GM12878 (cell line): ENCODE measurements around the gene GOLGA6A. TPM values are rescaled to one million over a fixed set of nuclear protein-coding genes. Genes with fewer than 3 reads are reported as not detected.
"Not testable (repeated sequence)": the region's sequence is repeated elsewhere in the genome, so short reads cannot be mapped to it uniquely, and the experiment has no call there.

ENCODE experiments used
- ATAC-seq: fragments of 200-7000 bp; cut with Tn5 transposase; 3 replicates; pipeline ENCODE4 v1.9.1; 2020; ENCODE audit warnings: mild to moderate bottlenecking, moderate library complexity
- BruUV-seq: library from RNA; stranded (reverse); fragments of 400-500 nt; replicated peaks from 2 replicates; lab custom pipeline; 2021; lab: Mats Ljungman, UMichigan
- CTCF ChIA-PET: fragments of 300-600 bp; sonication (Branson Sonifier 250); formaldehyde crosslinking; extraction: SDS; loops from one replicate; lab custom pipeline; 2021; ENCODE audit warnings: inconsistent platforms; lab: Yijun Ruan, JAX
- POLR2A ChIA-PET: fragments of 350-600 bp; formaldehyde crosslinking; extraction: SDS; loops from one replicate; lab custom pipeline; 2021; ENCODE audit warnings: inconsistent platforms; lab: Charles Lee
- RAD21 ChIA-PET: fragments of 300-600 bp; sonication (Branson Sonifier 250); formaldehyde crosslinking; loops from one replicate; lab custom pipeline; 2023; ENCODE audit warnings: antibody characterized with exemption; ENCODE audit not compliant: unreplicated experiment; lab: Charles Lee
- SMC1A ChIA-PET: fragments of 300-600 bp; sonication (Branson Sonifier 250); formaldehyde crosslinking; loops from one replicate; lab custom pipeline; 2023; ENCODE audit not compliant: unreplicated experiment, uncharacterized antibody; lab: Charles Lee
- DNase-seq: peaks from one replicate; pipeline ENCODE4 v3.0.0-alpha.2; 2011; ENCODE audit warnings: low read depth, low spot score
- FAIRE-seq: peaks from 3 replicates; lab custom pipeline; 2011; peaks lifted over from hg19 to GRCh38; lab: Jason Lieb, UNC
- H2AFZ ChIP-seq: 2 replicates; pipeline ENCODE4 v1.6.0; 2011; ENCODE audit warnings: low read depth, low read length, control low read depth; ENCODE audit not compliant: control insufficient read depth
- H3K27ac ChIP-seq: 2 replicates; pipeline ENCODE4 v1.5.1; 2011; ENCODE audit warnings: control low read depth; ENCODE audit not compliant: control insufficient read depth, insufficient read depth
- H3K27me3 ChIP-seq, 2 experiments: replicated peaks in 1 of 2; 2 replicates each; pipeline versions ENCODE4 v1.6.0 to v1.6.1; 2011; ENCODE audit warnings: low read length in 1 of 2; ENCODE audit not compliant: control insufficient read depth in 2 of 2, insufficient read depth in 2 of 2
- H3K36me3 ChIP-seq, 2 experiments: 2 replicates each; pipeline ENCODE4 v1.5.1; 2011; ENCODE audit warnings: low read length in 1 of 2; ENCODE audit not compliant: control insufficient read depth in 2 of 2, insufficient read depth in 2 of 2
- H3K4me1 ChIP-seq: 2 replicates; pipeline ENCODE4 v1.6.1; 2011; ENCODE audit warnings: mild to moderate bottlenecking, low read length, moderate library complexity, mixed read lengths; ENCODE audit not compliant: control insufficient read depth, insufficient read depth
- H3K4me2 ChIP-seq: 2 replicates; pipeline ENCODE4 v1.6.0; 2011; ENCODE audit warnings: control low read depth; ENCODE audit not compliant: control insufficient read depth, insufficient read depth
- H3K4me3 ChIP-seq: fragments of 200-600 bp; sonication (generic); 2 replicates; pipeline ENCODE4 v1.5.1; 2016
- H3K79me2 ChIP-seq: 2 replicates; pipeline ENCODE4 v1.6.0; 2011; ENCODE audit warnings: low read length; ENCODE audit not compliant: control insufficient read depth, insufficient read depth
- H3K9ac ChIP-seq: 2 replicates; pipeline ENCODE4 v1.8.0; 2011; ENCODE audit warnings: low read length, control low read depth, mixed read lengths; ENCODE audit not compliant: control insufficient read depth, insufficient read depth
- H3K9me3 ChIP-seq: replicated peaks from 3 replicates; pipeline ENCODE4 v1.5.1; 2011; ENCODE audit warnings: mild to moderate bottlenecking, low read length; ENCODE audit not compliant: control insufficient read depth, insufficient read depth
- H4K20me1 ChIP-seq: 2 replicates; pipeline ENCODE4 v1.6.0; 2011; ENCODE audit not compliant: control insufficient read depth, insufficient read depth
- CBX5 ChIP-seq: sonication (generic); IDR thresholded peaks from 2 replicates; pipeline ENCODE4 v1.6.1; 2016; ENCODE audit warnings: low read depth, moderate library complexity, mild to moderate bottlenecking, inconsistent platforms
- CHD1 ChIP-seq: IDR thresholded peaks from 2 replicates; pipeline ENCODE4 v1.6.1; 2012; ENCODE audit warnings: low read depth, low read length, improper control_type of control experiment
- EED ChIP-seq: sonication (generic); IDR thresholded peaks from 2 replicates; pipeline ENCODE4 v1.6.1; 2016; ENCODE audit warnings: antibody characterized with exemption, low read depth
- EP300 ChIP-seq, 2 experiments: fragments of 150-350 bp in 1 of 2; IDR thresholded peaks; 2 replicates each; pipeline ENCODE4 v1.6.1; 2011 to 2012; ENCODE audit warnings: low read depth in 2 of 2, low read length in 2 of 2, borderline replicate concordance in 1 of 2, improper control_type of control experiment in 1 of 2, inconsistent platforms in 1 of 2; ENCODE audit not compliant: control insufficient read depth in 1 of 2
- FOXK2 ChIP-seq: fragments of 450-650 bp; IDR thresholded peaks from 2 replicates; pipeline ENCODE4 v1.6.1; 2017; ENCODE audit warnings: mild to moderate bottlenecking, moderate library complexity
- KAT2A ChIP-seq: conservative IDR thresholded peaks from 2 replicates; pipeline ENCODE4 v1.6.1; 2011; ENCODE audit warnings: low read depth, low read length; ENCODE audit not compliant: control insufficient read depth
- MLLT1 ChIP-seq: fragments of 450-650 bp; IDR thresholded peaks from 2 replicates; pipeline ENCODE4 v1.6.1; 2016; ENCODE audit warnings: mild to moderate bottlenecking
- MTA3 ChIP-seq: IDR thresholded peaks from 2 replicates; pipeline ENCODE4 v1.6.1; 2012; ENCODE audit warnings: low read length, inconsistent platforms, borderline replicate concordance
- NFYA ChIP-seq: IDR thresholded peaks from 2 replicates; pipeline ENCODE4 v1.6.1; 2011; ENCODE audit warnings: low read depth, mild to moderate bottlenecking, low read length, improper control_type of control experiment, borderline replicate concordance
- PAX5 ChIP-seq: IDR thresholded peaks from 2 replicates; pipeline ENCODE4 v1.6.1; 2011; ENCODE audit warnings: low read depth, low read length, borderline replicate concordance
- POLR2A ChIP-seq: IDR thresholded peaks from 2 replicates; pipeline ENCODE4 v1.6.1; 2011; ENCODE audit warnings: low read depth, mild to moderate bottlenecking, low read length
- RB1 ChIP-seq: fragments of 450-650 bp; formaldehyde crosslinking; IDR thresholded peaks from 2 replicates; pipeline ENCODE4 v1.6.1; 2017; ENCODE audit warnings: mild to moderate bottlenecking, borderline replicate concordance
- TCF3 ChIP-seq: IDR thresholded peaks from 2 replicates; pipeline ENCODE4 v1.6.1; 2012; ENCODE audit warnings: low read depth, mild to moderate bottlenecking, low read length, borderline replicate concordance; ENCODE audit not compliant: insufficient read depth
- TCF7 ChIP-seq: IDR thresholded peaks from 2 replicates; pipeline ENCODE4 v1.6.1; 2014; ENCODE audit warnings: antibody characterized with exemption, borderline replicate concordance
- YY1 ChIP-seq: IDR thresholded peaks from 2 replicates; pipeline ENCODE4 v1.6.1; 2011; ENCODE audit warnings: low read depth, mild to moderate bottlenecking, low read length
- WGBS: methylation state at CpG from one replicate; pipeline ENCODE4 v1.1.6; 2016; ENCODE audit warnings: low lambda C conversion rate; ENCODE audit not compliant: insufficient replicate concordance, insufficient coverage; ENCODE audit errors: missing lambda C conversion rate; 5-methylcytosine and 5-hydroxymethylcytosine counted together
- in situ Hi-C: fragments of 300-500 bp; cut with MboI; formaldehyde crosslinking; loops from 9 replicates; pipeline ENCODE4 v1.14.3; 2018; ENCODE audit warnings: mixed read lengths
- intact Hi-C: fragments of 100-400 bp; cut with micrococcal nuclease; formaldehyde crosslinking; loops from one replicate; pipeline ENCODE4 v1.14.2; 2022; ENCODE audit not compliant: unreplicated experiment
- polyA plus RNA-seq, 11 experiments: library from polyadenylated mRNA; depleted of rRNA in 4 of 11; unstranded in 6 of 11; stranded (reverse) in 5 of 11; fragments of >200 nt; fragmentation: Nextera tagmentation in 4 of 11; fragmentation: Illumina TruSeq in 1 of 11; extraction: Ambion mirVana in 4 of 11; extraction: Trizol in 1 of 11; gene quantifications; 1 replicate in 1 of 11; 2 replicates in 10 of 11; pipeline versions ENCODE4 v1.2.1 to v1.2.3, GENCODE V29; 2011 to 2016; ENCODE audit warnings: inconsistent platforms in 2 of 11, missing spikeins in 2 of 11, low read depth in 1 of 11
- total RNA-seq, 4 experiments: library from RNA; depleted of rRNA in 3 of 4; stranded (reverse); fragments of >200 nt in 3 of 4; fragmentation: Illumina TruSeq in 1 of 4; extraction: Trizol in 1 of 4; gene quantifications; 2 replicates each; pipeline versions ENCODE4 v1.2.1 to v1.2.3, GENCODE V29; 2013 to 2021
- TF ChIP-seq, protein P1 (sequence below): IDR thresholded peaks from 2 replicates; pipeline ENCODE4 v1.6.1; 2011; ENCODE audit warnings: mild to moderate bottlenecking, low read depth, low read length, moderate library complexity; ENCODE audit not compliant: insufficient replicate concordance

The GOLGA6A gene
- total and polyA plus RNA-seq, 10 of the 15 experiments (the other 5 are each of a cell fraction or from before 2014, with no cell fraction given): not detected

GRCh38 chr15:74063425-74064146 lies 18.8 kb downstream of the GOLGA6A start:
- H3K4me1 ChIP-seq, H4K20me1 ChIP-seq, H3K27me3 ChIP-seq, FAIRE-seq, CTCF ChIA-PET, RAD21 ChIA-PET, intact Hi-C loops, H3K27ac ChIP-seq, H3K4me3 ChIP-seq, H3K9me3 ChIP-seq, H2AFZ ChIP-seq, DNase-seq, H3K9ac ChIP-seq, H3K36me3 ChIP-seq, H3K4me2 ChIP-seq, BruUV-seq, ATAC-seq, H3K79me2 ChIP-seq, SMC1A ChIA-PET, POLR2A ChIA-PET: not testable (repeated sequence)
- in situ Hi-C loops: loop anchor here (10.0 kb wide), 1 partner anchor 1241 kb away; no protein-coding TSS in a partner anchor
- 31% methylated on average over 6 of the region's 17 CpGs for WGBS

- ATAC-seq (no peak), FAIRE-seq (no peak), DNase-seq (no peak)
- no peak overlapping the region for H3K4me2 ChIP-seq
- no peaks in the 10 kb centered on the region for H3K36me3 ChIP-seq
- H3K27ac ChIP-seq: no peak overlapping the region
- no peaks in the 10 kb centered on the region for H4K20me1 ChIP-seq
- ChIA-PET CTCF (no interaction called here), POLR2A (no interaction called here), RAD21 (no interaction called here), SMC1A (no interaction called here)
- H3K27me3 ChIP-seq: no peaks in the 10 kb centered on the region; a peak in 3 of 4 replicates
- in situ Hi-C loops (loop anchor here (10.0 kb wide), 1 partner anchor 1242 kb away; no protein-coding TSS in a partner anchor), intact Hi-C loops (no loop called here)
- H3K79me2 ChIP-seq: no peaks in the 10 kb centered on the region
- no peaks in the 10 kb centered on the region for H3K4me1 ChIP-seq
- no peak overlapping the region for H3K9ac ChIP-seq
- H2AFZ ChIP-seq: no peak overlapping the region
- 13% methylated on average over 7 of the region's 7 CpGs for WGBS
- H3K4me3 ChIP-seq: no peak overlapping the region
- no peaks in the 10 kb centered on the region for H3K9me3 ChIP-seq
- BruUV-seq: no TSS peak
- TF ChIP-seq NFYA (no peak), YY1 (no peak), POLR2A (no peak), FOXK2 (no peak), MTA3 (no peak), RB1 (no peak), MLLT1 (no peak), CHD1 (no peak), KAT2A (no peak), PAX5 (no peak), TCF7 (no peak), TCF3 (no peak), EED (no peak), EP300 (IDR thresholded peaks at IDR 0.05; ENCODE audit: borderline replicate concordance in 1 of 2, control insufficient read depth in 1 of 2, low read depth in 2 of 2, low read length in 2 of 2) (no peak), CBX5 (no peak)
- TF ChIP-seq, protein P1, sequence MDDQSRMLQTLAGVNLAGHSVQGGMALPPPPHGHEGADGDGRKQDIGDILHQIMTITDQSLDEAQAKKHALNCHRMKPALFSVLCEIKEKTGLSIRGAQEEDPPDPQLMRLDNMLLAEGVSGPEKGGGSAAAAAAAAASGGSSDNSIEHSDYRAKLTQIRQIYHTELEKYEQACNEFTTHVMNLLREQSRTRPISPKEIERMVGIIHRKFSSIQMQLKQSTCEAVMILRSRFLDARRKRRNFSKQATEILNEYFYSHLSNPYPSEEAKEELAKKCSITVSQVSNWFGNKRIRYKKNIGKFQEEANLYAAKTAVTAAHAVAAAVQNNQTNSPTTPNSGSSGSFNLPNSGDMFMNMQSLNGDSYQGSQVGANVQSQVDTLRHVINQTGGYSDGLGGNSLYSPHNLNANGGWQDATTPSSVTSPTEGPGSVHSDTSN: no peak
Measured at GRCh38 chr15:74062671-74063070, 19.7 kb downstream of the GOLGA6A start.
